ENCODE measurements around the gene YAE1.

DNA sequence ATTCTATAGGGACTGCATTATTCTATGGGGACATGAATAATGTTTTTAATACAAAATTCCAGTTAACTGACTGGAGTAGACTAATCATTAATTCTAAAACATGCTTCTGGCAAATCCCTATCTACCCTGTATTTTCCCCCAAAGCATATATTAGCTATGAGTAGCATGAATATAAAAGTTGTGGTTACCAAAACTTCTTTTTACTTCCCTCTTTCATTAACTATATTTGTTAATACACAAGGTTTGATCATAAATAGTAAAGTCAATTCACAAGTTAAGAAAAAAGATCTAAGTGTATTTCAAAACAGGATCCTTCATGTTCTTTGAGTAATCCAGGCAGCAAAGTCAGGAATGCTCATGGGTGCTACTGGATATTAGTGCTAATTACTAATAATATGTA is 54.3 kb downstream of the YAE1 start:
- TF ChIP-seq, protein P1, sequence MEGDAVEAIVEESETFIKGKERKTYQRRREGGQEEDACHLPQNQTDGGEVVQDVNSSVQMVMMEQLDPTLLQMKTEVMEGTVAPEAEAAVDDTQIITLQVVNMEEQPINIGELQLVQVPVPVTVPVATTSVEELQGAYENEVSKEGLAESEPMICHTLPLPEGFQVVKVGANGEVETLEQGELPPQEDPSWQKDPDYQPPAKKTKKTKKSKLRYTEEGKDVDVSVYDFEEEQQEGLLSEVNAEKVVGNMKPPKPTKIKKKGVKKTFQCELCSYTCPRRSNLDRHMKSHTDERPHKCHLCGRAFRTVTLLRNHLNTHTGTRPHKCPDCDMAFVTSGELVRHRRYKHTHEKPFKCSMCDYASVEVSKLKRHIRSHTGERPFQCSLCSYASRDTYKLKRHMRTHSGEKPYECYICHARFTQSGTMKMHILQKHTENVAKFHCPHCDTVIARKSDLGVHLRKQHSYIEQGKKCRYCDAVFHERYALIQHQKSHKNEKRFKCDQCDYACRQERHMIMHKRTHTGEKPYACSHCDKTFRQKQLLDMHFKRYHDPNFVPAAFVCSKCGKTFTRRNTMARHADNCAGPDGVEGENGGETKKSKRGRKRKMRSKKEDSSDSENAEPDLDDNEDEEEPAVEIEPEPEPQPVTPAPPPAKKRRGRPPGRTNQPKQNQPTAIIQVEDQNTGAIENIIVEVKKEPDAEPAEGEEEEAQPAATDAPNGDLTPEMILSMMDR (conservative IDR thresholded peaks at IDR 0.05; ENCODE audit: low read depth in 2 of 2): no peak
- TF ChIP-seq EZH2 (IDR thresholded peaks at IDR 0.05; ENCODE audit: low read depth, unreplicated experiment): no peak
- TF ChIP-seq POLR2AphosphoS5 (IDR thresholded peaks at IDR 0.05; ENCODE audit: low read depth): no peak

Data from GM23338 (cell line).